Vagina (tissue), 2 donors: ENCODE measurements around the gene HBE1. TPM values are rescaled to one million over a fixed set of nuclear protein-coding genes. Genes with fewer than 3 reads are reported as not detected.

Experiments used
- DNase-seq, 2 donors: peaks; one replicate each; pipeline ENCODE4 v3.0.0-alpha.2; 2017; ENCODE audit errors: extremely low spot score in 2 of 2
- H3K27ac ChIP-seq: fragments of 200-600 bp; sonication (generic); one replicate; pipeline ENCODE4 v1.5.1; 2019
- H3K27me3 ChIP-seq: fragments of 200-600 bp; sonication (generic); one replicate; pipeline ENCODE4 v1.5.1; 2019
- H3K36me3 ChIP-seq, 2 donors: fragments of 200-600 bp; sonication (generic); one replicate each; pipeline ENCODE4 v1.5.1; 2017 to 2019
- H3K4me1 ChIP-seq: fragments of 200-600 bp; sonication (generic); one replicate; pipeline ENCODE4 v1.5.1; 2019
- H3K4me3 ChIP-seq, 2 donors: fragments of 200-600 bp; sonication (generic); 1 replicate in 1 of 2; 2 replicates in 1 of 2; pipeline ENCODE4 v1.5.1; 2016 to 2019
- H3K9me3 ChIP-seq: fragments of 200-600 bp; sonication (generic); one replicate; pipeline ENCODE4 v1.5.1; 2019
- POLR2A ChIP-seq, 2 donors: fragments of 450-650 bp; IDR thresholded peaks; one replicate each; pipeline ENCODE4 v1.6.1; 2017; ENCODE audit warnings: antibody characterized with exemption in 2 of 2, mild to moderate bottlenecking in 2 of 2, moderate library complexity in 2 of 2
- POLR2AphosphoS5 ChIP-seq, 2 donors: sonication (generic); formaldehyde crosslinking; IDR thresholded peaks; one replicate each; pipeline ENCODE4 v1.9.0; 2017; ENCODE audit warnings: antibody characterized with exemption in 2 of 2, mild to moderate bottlenecking in 2 of 2, low read depth in 1 of 2; ENCODE audit not compliant: insufficient read depth in 1 of 2
- intact Hi-C: fragments of 100-400 bp; cut with DNase I; formaldehyde crosslinking; loops from one replicate; pipeline ENCODE4 v1.15.1; 2023
- total RNA-seq: library from RNA; depleted of rRNA; stranded (reverse); fragments of >200 nt; gene quantifications from one replicate; pipeline ENCODE4 v1.2.3, GENCODE V29; 2016
- TF ChIP-seq, protein P1 (sequence below), 3 experiments: fragments of 450-650 bp in 2 of 3; fragments of 200-600 bp in 1 of 3; sonication (generic) in 1 of 3; IDR thresholded peaks; one replicate each; pipeline ENCODE4 v1.5.1; 2017 to 2019; ENCODE audit warnings: antibody characterized with exemption in 3 of 3, mild to moderate bottlenecking in 2 of 3, moderate library complexity in 2 of 3

HBE1 gene
- total RNA-seq, 1 donor from 2014 or later = not detected

GRCh38 chr11:5233307-5233706 lies 36.4 kb downstream of the HBE1 start:
- Histone ChIP-seq H3K27me3 (no peaks in the 10 kb centered on the region), H3K4me3 (no peak overlapping the region), H3K4me1 (no peaks in the 10 kb centered on the region), H3K9me3 (no peaks in the 10 kb centered on the region), H3K27ac (no peak overlapping the region), H3K36me3 (no peaks in the 10 kb centered on the region)
- TF ChIP-seq POLR2AphosphoS5 (IDR thresholded peaks at IDR 0.05; ENCODE audit: insufficient read depth in 1 of 2, low read depth in 1 of 2) (no peak), POLR2A (IDR thresholded peaks at IDR 0.05) (no peak)
- TF ChIP-seq, protein P1, sequence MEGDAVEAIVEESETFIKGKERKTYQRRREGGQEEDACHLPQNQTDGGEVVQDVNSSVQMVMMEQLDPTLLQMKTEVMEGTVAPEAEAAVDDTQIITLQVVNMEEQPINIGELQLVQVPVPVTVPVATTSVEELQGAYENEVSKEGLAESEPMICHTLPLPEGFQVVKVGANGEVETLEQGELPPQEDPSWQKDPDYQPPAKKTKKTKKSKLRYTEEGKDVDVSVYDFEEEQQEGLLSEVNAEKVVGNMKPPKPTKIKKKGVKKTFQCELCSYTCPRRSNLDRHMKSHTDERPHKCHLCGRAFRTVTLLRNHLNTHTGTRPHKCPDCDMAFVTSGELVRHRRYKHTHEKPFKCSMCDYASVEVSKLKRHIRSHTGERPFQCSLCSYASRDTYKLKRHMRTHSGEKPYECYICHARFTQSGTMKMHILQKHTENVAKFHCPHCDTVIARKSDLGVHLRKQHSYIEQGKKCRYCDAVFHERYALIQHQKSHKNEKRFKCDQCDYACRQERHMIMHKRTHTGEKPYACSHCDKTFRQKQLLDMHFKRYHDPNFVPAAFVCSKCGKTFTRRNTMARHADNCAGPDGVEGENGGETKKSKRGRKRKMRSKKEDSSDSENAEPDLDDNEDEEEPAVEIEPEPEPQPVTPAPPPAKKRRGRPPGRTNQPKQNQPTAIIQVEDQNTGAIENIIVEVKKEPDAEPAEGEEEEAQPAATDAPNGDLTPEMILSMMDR (IDR thresholded peaks at IDR 0.05) = no peak
- intact Hi-C loops = no loop called here
- no peak for DNase-seq

GRCh38 chr11:5232821-5233220 lies 36.9 kb downstream of the HBE1 start:
- DNase-seq = no peak
- Histone ChIP-seq H3K9me3 (no peaks in the 10 kb centered on the region), H3K4me3 (no peak overlapping the region), H3K4me1 (no peaks in the 10 kb centered on the region), H3K36me3 (no peaks in the 10 kb centered on the region), H3K27ac (no peak overlapping the region), H3K27me3 (no peaks in the 10 kb centered on the region)
- intact Hi-C loops = no loop called here
- TF ChIP-seq POLR2A (IDR thresholded peaks at IDR 0.05) = no peak
- no peak for TF ChIP-seq POLR2AphosphoS5 (IDR thresholded peaks at IDR 0.05; ENCODE audit: insufficient read depth in 1 of 2, low read depth in 1 of 2)
- TF ChIP-seq, protein P1 (IDR thresholded peaks at IDR 0.05) = no peak

DNA sequence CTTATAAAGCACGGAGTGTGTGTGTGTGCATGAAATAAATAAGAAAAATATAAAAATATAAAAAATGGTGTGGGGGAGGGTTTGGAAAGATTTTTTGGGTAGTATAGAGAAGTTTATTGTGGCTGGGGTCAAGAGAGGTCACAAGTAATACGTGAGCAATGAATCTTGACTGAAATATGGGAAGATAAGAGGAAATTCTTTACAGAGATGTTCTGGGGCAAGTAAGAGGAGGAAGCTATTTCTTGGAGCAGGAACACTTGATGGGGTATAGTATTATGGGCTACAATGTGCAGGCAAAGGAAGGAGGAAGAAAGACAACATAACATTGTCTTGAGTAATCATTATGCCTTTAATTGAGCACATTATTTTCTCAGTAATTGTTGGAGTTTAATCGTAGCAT lies 37.6 kb downstream of the HBE1 start:
- no peak for DNase-seq
- no peak overlapping the region for H3K27ac ChIP-seq

DNA sequence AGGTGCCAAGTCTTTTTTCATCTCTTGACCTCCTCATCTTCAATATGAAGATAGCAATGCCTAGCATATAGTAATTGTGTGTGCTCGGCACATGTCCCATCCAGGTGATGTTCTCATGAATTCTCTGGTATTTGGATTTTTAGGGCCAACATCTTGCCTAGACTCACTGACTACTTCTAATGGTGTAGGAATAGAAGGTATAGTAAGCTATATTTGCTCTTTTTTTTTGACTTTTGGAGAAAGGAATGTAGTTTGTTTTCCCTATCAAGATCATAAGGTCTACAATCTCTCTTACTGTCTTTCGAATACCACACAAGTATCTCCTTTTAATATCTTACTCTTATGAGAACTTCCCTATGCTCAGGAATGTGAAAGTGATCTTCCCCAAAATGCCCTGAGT lies 38.6 kb downstream of the HBE1 start:
- Histone ChIP-seq H3K27me3 (no peaks in the 10 kb centered on the region), H3K9me3 (no peaks in the 10 kb centered on the region), H3K27ac (no peak overlapping the region), H3K4me3 (no peak overlapping the region), H3K4me1 (no peaks in the 10 kb centered on the region), H3K36me3 (no peaks in the 10 kb centered on the region)
- TF ChIP-seq POLR2AphosphoS5 (IDR thresholded peaks at IDR 0.05; ENCODE audit: insufficient read depth in 1 of 2, low read depth in 1 of 2) = no peak
- TF ChIP-seq POLR2A (IDR thresholded peaks at IDR 0.05) = no peak
- TF ChIP-seq, protein P1 (IDR thresholded peaks at IDR 0.05) = no peak
- DNase-seq = no peak
- intact Hi-C loops = no loop called here

More for the DNA sequence above, 37.6 kb downstream of the HBE1 start:
- intact Hi-C loops = no loop called here
- H3K27me3 ChIP-seq = no peaks in the 10 kb centered on the region
- no peaks in the 10 kb centered on the region for H3K4me1 ChIP-seq
- H3K9me3 ChIP-seq = no peaks in the 10 kb centered on the region
- TF ChIP-seq, protein P1 (IDR thresholded peaks at IDR 0.05) = no peak
- no peaks in the 10 kb centered on the region for H3K36me3 ChIP-seq
- H3K4me3 ChIP-seq = no peak overlapping the region

- H3K27me3 ChIP-seq = no peaks in the 10 kb centered on the region
- no peak for DNase-seq
- no peak for TF ChIP-seq POLR2AphosphoS5 (IDR thresholded peaks at IDR 0.05; ENCODE audit: insufficient read depth in 1 of 2, low read depth in 1 of 2)
- no peak for TF ChIP-seq POLR2A (IDR thresholded peaks at IDR 0.05)
- TF ChIP-seq, protein P1 (IDR thresholded peaks at IDR 0.05) = no peak
- H3K36me3 ChIP-seq = no peaks in the 10 kb centered on the region
- H3K4me3 ChIP-seq = no peak overlapping the region
- intact Hi-C loops = no loop called here
- H3K4me1 ChIP-seq = no peaks in the 10 kb centered on the region
- no peak overlapping the region for H3K27ac ChIP-seq
- H3K9me3 ChIP-seq = no peaks in the 10 kb centered on the region
These were observed 39.5 kb downstream of the HBE1 start for GRCh38 chr11:5230266-5230665.
